Activated CD4-positive, CD25-positive, alpha-beta regulatory T cell treated with anti-CD3 and anti-CD28 coated beads, Interleukin-2, amount 50 U/mL, for 24 hours (primary cell): ENCODE results near the gene VAV3.
"Not testable (repeated sequence)": the region's sequence is repeated elsewhere in the genome, so short reads cannot be mapped to it uniquely, and the experiment has no call there.

Source experiments
- ATAC-seq, 2 donors: fragments of 150-1000 bp; cut with Tn5 transposase; one replicate each; pipeline ENCODE4 v1.10.0; 2021; ENCODE audit warnings: mild to moderate bottlenecking in 1 of 2, moderate library complexity in 1 of 2

VAV3 gene

GRCh38 chr1:107726860-107727259 lies 238.1 kb downstream of the VAV3 start:
- no peak for ATAC-seq

GRCh38 chr1:107724648-107725047 lies 240.3 kb downstream of the VAV3 start:
- ATAC-seq = no peak

- ATAC-seq = not testable (repeated sequence)
Measured at GRCh38 chr1:107720210-107720609, 244.8 kb downstream of the VAV3 start.

DNA sequence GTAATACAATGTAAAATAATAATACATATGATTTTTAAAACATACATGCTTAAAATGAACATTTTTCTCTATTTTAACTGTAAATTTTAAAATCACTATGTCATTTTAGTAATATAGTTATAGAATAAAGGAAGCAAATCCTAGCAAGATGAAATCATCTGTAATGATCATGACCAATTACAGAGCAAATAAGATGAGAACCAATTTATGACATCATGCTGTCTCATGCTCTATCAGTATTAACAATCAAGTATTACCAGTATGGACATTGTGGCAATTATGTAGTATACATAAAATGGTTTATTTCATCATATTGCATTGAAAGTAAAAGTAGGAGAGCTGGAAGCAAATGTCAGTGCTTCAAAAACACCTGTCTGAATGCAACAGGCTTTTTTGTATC lies 255.0 kb downstream of the VAV3 start:
- no peak for ATAC-seq

- no peak for ATAC-seq
Measured at GRCh38 chr1:107707111-107707510, 257.9 kb downstream of the VAV3 start.

- ATAC-seq = no peak
Measured at GRCh38 chr1:107706182-107706581, 258.8 kb downstream of the VAV3 start.

GRCh38 chr1:107704911-107705310 lies 260.1 kb downstream of the VAV3 start:
- no peak for ATAC-seq

DNA sequence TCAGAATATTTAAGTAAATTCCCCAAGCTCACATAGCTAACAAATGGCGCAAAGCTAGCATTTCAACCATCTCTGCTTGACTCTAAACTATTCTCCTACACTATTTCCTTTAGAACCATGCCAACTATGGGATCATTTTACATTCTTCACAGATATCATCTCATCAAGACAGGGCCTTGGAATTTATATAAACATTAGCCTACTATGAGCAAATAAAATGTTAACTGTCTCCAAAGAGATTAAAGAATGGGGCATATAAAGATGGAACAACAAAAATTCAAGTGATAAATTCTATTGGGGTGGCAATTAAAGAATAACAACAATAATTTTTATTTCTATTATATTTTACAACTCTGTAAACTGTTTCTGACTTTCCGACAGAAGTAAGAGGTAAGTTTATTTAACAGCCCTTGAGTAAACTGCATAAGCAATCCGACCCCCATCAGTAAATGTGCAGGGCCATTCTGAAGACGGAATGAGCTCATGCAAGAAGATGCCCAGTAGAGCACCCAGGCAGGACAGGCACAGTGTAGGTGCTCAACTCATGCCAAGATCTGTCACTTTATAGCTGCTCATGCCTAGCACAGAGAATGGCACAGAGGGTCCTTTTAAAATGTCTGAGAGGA lies 261.9 kb downstream of the VAV3 start:
- no peak for ATAC-seq

- ATAC-seq = not testable (repeated sequence)
Measured at GRCh38 chr1:107700651-107701050, 264.3 kb downstream of the VAV3 start.

DNA sequence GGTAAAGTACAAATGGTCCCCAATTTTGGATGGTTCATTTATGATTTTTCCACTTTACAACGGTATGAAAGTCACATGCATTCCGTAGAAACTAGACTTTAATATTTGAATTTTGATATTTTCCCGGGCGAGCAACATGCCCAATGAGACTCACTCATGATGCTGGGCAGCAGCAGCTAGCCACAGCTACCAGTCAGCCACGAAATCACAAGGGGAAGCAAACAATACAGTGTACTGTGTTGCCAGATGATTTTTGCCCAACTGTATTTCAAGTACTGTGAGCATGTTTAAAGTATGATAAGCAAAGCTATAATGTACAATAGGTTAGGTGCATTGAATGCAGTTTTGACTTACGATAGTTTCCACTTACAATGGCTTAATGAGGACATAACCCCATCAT lies 266.8 kb downstream of the VAV3 start:
- no peak for ATAC-seq

- no peak for ATAC-seq
Measured at GRCh38 chr1:107695341-107695740, 269.6 kb downstream of the VAV3 start.

GRCh38 chr1:107692580-107693345 lies 272.2 kb downstream of the VAV3 start:
- ATAC-seq = no peak

DNA sequence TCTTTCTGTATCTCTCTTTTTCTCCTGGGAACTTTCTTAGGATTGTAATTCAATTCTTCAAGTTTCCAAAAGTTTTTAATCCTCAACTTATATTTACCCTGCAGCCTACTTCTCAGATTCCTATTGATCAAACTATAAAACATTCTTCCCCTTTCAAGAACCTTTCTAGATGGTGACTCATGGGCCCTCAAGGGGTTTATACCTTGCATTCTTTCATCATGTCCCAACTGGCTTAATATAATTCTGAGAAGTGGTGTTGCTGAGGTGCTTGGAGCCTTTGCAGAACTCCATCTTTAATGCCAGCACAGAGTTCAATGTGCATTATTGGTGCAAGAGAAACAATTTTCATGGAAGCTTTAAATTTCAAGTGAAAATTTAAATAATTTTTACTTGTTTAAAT lies 273.4 kb downstream of the VAV3 start:
- no peak for ATAC-seq

DNA sequence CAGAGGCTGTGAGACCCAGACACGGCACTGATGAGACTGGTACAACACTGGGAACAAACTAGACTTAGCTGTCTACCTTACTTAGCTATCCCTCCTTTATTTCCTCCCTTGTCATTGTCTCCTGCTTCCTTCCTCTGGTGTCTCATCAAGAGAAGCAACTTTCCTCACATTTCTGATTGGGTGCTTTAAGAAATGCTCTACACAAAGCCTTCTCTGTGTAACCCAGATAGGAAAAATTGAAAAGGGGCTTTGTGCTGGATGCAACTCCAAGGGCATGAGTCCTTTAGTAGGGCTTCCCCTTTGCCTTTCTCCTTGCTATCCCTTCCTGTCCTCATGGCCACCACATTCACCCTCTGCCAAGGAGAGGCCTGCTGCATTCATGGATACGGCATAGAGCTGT lies 274.5 kb downstream of the VAV3 start:
- no peak for ATAC-seq

DNA sequence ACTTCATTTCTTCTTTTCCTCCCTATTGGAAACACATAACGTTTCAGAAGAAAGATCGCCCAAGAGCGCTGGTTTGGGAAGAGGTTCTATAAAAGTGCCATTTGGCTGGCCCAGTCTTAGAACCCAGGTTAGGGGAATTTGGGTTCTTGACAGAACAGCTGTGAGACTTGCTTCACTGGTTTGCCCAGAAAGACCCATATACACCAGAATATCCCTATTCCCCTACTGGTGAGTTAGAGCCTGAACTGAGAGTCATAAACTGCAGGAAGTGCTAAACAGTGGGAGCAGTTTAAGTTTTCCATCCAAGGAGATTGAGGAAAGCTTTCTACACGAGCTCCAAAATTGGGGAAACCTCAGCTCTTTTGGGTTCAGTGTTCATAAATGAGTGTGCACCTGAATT lies 275.2 kb downstream of the VAV3 start:
- no peak for ATAC-seq

- ATAC-seq = no peak
Measured at GRCh38 chr1:107689159-107689558, 275.8 kb downstream of the VAV3 start.

DNA sequence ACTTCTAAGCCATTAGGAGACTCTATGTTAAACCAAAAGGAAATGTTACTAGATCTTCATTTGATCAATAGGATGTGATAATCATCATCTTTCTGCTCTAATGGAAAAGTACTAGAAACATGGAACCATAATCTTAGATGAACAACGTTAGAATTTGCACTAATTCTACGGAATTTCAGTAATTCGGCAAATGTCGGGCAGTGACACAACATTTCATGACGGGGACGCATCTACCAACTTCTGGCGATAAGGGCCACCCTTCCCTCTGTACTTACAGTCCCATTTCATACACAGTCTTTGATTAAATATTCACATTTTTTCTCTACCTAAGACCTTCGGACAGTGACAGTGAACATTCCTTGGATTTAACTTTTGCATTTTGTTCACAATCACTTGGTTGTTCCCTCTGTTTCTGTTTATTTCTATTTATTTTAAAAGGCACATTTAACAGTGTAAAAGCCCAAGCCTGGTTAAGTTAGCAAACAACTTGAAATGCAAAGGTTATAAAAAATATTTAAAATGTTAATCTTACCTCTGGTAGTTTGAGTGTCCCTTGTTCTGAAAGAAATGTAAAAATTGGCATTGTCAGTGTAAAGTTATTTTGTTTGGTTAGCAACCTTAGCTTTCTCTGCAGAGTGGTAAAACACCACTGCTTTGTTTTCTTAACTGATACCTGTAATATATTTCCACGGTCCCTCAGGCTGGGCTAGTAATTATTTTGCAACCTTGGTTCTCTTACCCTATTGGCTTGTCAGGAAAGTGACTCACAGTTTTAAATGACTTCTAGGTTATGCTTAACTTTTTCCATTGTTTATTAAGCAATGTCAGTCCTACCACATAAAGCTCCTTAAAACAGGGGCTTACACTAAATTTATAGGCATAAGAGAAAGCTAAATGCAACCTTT lies 276.9 kb downstream of the VAV3 start:
- ATAC-seq = no peak

DNA sequence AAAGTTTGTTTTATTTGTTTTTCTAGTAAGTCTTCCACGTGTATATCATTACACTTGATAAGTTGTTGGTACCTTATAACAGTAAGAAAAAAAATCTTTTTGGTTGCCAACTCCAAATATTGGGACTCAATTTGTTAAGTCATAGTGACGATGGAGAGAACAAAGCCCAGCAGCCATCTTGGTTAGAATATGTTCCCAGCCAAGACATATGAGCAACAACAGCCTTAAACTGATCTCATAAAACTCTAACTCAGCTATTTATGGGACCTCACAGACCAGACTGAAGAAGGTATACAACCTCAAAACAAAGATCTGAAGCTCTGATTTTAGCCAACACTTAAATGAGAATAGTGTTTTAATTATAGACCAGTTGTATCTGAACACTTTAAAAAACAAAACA lies 281.3 kb downstream of the VAV3 start:
- no peak for ATAC-seq

DNA sequence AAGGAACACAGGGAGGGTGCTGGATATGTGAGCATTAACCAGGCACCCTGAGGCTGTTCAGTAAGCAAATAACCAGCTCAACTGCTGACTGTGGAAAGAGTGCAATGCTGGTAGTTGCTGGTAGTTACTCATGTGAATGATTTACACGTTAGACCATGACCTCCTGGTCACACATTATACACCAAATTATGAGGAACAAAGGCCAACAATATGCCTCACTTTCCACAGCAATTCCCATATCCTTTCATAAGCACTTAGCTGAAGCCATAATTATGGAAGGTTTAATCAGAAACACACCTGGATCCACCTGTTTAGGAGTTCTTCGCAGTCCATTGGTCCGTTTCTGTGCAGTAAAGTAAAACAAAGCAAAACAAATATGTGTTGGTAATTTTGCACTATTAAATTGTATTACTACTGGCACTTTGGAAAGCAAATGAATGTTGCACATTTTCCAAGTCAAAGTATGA lies 281.8 kb downstream of the VAV3 start:
- ATAC-seq = no peak

GRCh38 chr1:107682467-107682866 lies 282.5 kb downstream of the VAV3 start:
- ATAC-seq = no peak

- no peak for ATAC-seq
Measured at GRCh38 chr1:107681001-107681479, 283.9 kb downstream of the VAV3 start.

DNA sequence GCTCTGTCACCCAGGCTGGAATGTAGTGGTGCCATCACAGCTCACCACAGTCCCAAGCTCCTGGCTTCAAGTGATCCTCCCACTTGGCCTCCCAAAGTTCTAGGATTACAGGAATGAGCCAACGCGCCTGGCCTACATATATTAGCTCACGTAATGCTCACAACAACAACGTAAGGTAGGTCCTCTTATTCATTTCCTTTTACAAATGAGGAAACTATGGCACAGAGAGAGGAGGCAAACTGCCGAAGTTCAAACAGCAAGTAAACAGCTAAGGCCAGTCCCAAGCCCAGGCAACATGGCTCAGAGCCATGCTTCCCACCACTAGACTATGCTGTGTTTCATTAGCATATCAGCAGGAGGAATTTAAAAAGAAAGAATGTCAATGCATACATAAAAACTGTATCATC lies 284.4 kb downstream of the VAV3 start:
- no peak for ATAC-seq

DNA sequence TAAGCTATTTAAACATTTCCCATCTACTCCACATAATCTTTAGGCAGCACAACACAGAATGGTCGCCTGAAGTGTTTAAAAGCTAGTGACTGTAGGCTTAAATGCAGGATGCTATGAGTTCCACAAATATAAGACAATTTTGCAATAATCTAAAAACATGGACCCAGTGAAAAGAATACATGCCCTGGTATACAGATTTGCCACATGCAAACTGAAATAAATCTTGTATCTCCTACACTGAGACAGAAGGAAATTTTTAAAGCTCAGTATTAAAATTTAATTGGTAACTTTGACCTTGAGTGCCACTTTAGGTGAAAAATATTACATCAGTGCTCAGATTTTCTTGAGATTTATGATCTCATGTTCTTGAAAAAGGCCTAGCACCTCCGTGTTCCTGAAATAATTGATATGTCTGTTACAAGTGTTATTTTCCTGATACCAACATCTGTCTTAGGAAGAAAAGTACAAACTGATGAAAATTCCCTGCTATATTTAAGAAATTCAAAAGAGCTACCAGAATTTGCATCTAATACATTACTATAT lies 285.5 kb downstream of the VAV3 start:
- ATAC-seq = no peak
